ENCODE results near the gene SCG5.

SCG5 gene

GRCh38 chr15:32642667-32643435 lies 1.3 kb downstream of the SCG5 start:
- no peak for TF ChIP-seq CTCF (IDR thresholded peaks at IDR 0.05; ENCODE audit: extremely low read depth, missing control alignments)
- no peak for DNase-seq (ENCODE audit: low spot score)

- TF ChIP-seq CTCF (IDR thresholded peaks at IDR 0.05; ENCODE audit: extremely low read depth, missing control alignments), result no peak
These were observed 2.5 kb downstream of the SCG5 start for GRCh38 chr15:32643907-32644445.

GRCh38 chr15:32646291-32646690 lies 4.8 kb downstream of the SCG5 start:
- no peak for DNase-seq (ENCODE audit: low spot score)

More at GRCh38 chr15:32643907-32644445, 2.5 kb downstream of the SCG5 start:
- no peak for DNase-seq (ENCODE audit: low spot score)

DNA sequence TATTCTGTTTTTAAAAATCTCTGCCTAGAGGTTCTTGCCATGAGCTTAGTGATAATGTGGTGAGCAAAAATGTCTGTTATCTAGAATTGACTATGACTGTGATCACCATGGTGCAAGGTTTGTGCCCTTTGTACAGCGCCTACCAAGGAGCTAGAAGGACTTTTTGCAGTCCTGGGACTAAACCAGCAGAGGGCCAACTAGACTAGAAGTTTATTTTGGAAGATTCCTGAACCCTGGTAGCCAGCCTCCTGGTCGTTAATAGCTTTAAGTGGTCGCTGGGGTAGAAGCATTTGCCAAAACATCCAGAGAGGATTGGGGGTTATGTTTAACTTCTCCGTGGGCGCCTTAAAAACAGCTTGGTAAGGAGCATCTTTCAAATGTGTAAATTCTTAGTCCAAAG lies 7.8 kb downstream of the SCG5 start:
- DNase-seq (ENCODE audit: low spot score), result no peak
- no peak for TF ChIP-seq CTCF (IDR thresholded peaks at IDR 0.05; ENCODE audit: extremely low read depth, missing control alignments)

More at GRCh38 chr15:32646291-32646690, 4.8 kb downstream of the SCG5 start:
- no peak for TF ChIP-seq CTCF (IDR thresholded peaks at IDR 0.05; ENCODE audit: extremely low read depth, missing control alignments)

DNA sequence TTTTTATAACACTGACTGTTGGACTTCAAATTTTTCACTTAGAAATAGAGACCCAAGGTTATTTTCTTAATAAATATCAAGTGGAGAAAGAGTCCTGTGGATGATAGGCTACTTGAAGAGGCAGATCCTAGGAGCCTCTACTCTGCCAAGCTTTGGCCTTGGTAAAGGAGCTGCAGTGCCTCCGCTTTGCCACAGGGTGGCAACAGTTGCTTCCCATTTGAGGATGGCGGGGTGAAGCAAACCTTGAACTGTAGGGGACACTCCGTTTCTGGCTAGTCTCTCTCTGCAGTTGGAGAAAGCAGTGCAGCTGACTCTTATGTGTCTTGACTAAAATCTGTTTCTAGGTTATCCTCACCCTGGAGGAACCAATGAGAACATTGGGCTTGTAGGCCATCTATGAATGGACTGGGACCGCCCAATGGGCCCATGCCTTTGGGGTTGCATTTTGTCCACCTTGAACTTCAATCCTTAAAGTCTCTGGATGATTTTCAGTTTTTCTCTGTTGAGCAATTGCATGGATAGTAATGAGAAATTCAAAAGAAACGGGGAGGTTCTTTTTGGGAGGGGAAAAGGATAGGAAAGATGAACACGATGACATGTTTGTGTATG lies 9.8 kb downstream of the SCG5 start:
- peak; percentile 96 for TF ChIP-seq CTCF (IDR thresholded peaks at IDR 0.05; ENCODE audit: extremely low read depth, missing control alignments)
- DNase-seq (ENCODE audit: low spot score), result peak; percentile 73

- no peak for DNase-seq (ENCODE audit: low spot score)
- no peak for TF ChIP-seq CTCF (IDR thresholded peaks at IDR 0.05; ENCODE audit: extremely low read depth, missing control alignments)
These were observed 10.7 kb downstream of the SCG5 start for GRCh38 chr15:32652178-32652577.

GRCh38 chr15:32656091-32656490 lies 14.6 kb downstream of the SCG5 start:
- no peak for TF ChIP-seq CTCF (IDR thresholded peaks at IDR 0.05; ENCODE audit: extremely low read depth, missing control alignments)
- no peak for DNase-seq (ENCODE audit: low spot score)
